ENCODE measurements around the gene TRIM15. TPM values are rescaled to one million over a fixed set of nuclear protein-coding genes. Genes with fewer than 3 reads are reported as not detected.
"Not testable (repeated sequence)": the region's sequence is repeated elsewhere in the genome, so short reads cannot be mapped to it uniquely, and the experiment has no call there.

The TRIM15 gene
- total RNA-seq, 1 donor: not detected

DNA sequence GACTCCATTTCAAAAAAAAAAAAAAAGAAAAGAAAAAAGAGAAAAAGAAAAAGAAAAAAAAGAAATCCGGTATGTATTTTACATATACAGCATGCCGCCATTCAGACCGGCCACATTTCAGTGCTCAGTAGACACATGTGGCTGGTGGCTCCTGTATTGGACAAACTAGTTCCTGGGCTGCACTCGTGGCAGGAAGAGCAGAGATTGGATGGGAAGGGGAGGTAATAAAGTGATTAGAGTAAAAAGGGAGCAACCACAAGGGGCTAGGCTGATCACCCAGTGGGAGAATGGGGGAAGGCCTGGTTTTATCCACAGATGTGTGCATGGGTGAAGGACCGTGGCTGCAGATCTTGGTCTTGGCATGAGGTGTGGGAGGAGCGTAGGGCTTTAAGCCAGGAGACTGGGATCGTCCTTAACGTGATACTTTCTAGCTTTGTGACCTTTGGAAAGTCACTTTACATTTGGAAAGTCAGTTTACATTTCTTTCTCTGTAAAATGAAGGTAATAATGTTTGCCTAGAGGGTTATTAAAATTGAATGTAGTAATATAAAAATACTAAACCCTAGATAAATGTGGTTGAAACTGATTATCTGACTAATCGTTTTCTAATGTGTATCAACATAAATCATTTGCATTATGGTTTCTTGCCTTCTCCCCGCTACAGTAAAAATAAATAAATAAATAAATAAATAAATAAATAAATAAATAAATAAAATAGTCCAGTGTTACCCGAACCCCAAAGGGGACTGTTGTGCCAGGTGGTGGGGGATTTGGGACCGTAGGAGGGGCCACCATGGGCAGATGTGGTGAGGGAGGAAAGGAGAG is 869 bp upstream of the TRIM15 start:
- TF ChIP-seq, protein P1, sequence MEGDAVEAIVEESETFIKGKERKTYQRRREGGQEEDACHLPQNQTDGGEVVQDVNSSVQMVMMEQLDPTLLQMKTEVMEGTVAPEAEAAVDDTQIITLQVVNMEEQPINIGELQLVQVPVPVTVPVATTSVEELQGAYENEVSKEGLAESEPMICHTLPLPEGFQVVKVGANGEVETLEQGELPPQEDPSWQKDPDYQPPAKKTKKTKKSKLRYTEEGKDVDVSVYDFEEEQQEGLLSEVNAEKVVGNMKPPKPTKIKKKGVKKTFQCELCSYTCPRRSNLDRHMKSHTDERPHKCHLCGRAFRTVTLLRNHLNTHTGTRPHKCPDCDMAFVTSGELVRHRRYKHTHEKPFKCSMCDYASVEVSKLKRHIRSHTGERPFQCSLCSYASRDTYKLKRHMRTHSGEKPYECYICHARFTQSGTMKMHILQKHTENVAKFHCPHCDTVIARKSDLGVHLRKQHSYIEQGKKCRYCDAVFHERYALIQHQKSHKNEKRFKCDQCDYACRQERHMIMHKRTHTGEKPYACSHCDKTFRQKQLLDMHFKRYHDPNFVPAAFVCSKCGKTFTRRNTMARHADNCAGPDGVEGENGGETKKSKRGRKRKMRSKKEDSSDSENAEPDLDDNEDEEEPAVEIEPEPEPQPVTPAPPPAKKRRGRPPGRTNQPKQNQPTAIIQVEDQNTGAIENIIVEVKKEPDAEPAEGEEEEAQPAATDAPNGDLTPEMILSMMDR (IDR thresholded peaks at IDR 0.05; ENCODE audit: insufficient read depth, low read depth, low read length): no peak
- no peak overlapping the region for H3K4me3 ChIP-seq (ENCODE audit: low read depth, low read length)
- no peak for DNase-seq (ENCODE audit: low read depth)

DNA sequence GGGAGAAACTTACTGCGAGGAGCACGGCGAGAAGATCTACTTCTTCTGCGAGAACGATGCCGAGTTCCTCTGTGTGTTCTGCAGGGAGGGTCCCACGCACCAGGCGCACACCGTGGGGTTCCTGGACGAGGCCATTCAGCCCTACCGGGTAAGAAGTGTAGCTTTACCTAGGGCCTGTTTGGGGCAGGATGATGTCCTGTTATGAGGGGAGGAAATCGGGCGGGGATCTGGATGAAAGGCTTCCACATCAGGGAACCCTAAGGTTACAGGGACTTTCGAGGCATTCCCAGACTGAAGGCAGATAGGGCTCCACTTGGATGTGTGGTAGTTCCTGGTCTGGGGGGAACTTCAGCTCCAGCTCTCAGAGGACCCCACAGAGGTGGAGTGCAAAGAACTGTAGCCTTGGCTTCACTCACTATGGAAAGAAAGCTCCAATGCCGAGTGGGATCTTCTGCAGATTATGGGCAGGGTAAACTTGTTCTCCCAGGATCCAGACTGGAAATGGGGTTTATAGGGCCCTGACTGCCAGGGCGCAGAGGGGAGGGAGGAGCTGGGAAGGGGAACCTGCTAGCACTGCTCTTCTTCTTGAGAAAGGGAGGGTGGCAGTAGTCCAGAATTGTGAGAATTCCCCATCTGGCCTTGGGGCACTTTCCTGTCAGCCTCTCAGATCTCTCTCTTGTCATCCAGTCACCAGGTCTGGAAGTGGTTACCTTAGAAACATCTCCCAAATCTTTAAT is 740 bp downstream of the TRIM15 start:
- TF ChIP-seq, protein P1 (IDR thresholded peaks at IDR 0.05; ENCODE audit: insufficient read depth, low read depth, low read length): no peak
- no peak for DNase-seq (ENCODE audit: low read depth)
- H3K4me3 ChIP-seq (ENCODE audit: low read depth, low read length): no peak overlapping the region

DNA sequence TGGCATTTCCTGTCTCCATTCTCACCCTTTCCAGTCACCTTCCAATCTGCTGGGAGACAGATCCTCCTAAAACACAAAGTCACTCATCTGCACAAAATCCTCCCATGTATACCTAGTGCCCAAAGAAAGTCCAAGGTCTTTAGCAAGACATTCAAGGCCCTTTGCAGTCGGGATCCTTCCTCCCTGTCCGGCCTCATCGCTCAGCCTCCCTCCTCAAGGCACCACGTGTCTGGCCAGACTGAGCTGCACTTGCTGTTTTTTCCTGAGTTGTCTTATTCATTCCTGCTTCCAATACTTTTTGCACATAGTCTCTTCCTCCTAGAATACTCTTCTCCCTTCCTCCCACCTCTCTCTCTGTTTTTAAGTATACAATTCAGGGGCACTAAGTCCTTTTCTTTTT is 1.4 kb downstream of the TRIM15 start:
- TF ChIP-seq, protein P1 (IDR thresholded peaks at IDR 0.05; ENCODE audit: insufficient read depth, low read depth, low read length): no peak
- DNase-seq (ENCODE audit: low read depth): no peak
- no peak overlapping the region for H3K4me3 ChIP-seq (ENCODE audit: low read depth, low read length)

- not testable (repeated sequence) for DNase-seq (ENCODE audit: low read depth); H3K4me3 ChIP-seq (ENCODE audit: low read depth, low read length)
Measured at GRCh38 chr6:30165238-30165637, 1.9 kb downstream of the TRIM15 start.

DNA sequence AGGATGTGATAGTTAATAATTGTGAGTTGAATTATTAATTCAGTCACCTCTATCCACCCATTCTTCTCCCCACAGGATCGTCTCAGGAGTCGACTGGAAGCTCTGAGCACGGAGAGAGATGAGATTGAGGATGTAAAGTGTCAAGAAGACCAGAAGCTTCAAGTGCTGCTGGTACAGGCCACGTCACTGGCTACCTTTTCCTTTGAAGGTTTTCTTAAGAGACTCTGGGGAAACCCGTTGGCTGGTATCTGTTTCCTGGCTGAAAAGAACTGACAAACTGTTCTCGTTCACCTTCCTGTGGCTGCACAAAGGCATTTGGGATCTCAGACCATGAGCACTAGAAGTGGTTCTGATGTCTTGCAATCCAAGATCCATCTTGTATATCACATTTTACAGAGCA is 3.8 kb downstream of the TRIM15 start:
- no peak for DNase-seq (ENCODE audit: low read depth)
- TF ChIP-seq, protein P1 (IDR thresholded peaks at IDR 0.05; ENCODE audit: insufficient read depth, low read depth, low read length): no peak
- H3K4me3 ChIP-seq (ENCODE audit: low read depth, low read length): no peak overlapping the region

DNA sequence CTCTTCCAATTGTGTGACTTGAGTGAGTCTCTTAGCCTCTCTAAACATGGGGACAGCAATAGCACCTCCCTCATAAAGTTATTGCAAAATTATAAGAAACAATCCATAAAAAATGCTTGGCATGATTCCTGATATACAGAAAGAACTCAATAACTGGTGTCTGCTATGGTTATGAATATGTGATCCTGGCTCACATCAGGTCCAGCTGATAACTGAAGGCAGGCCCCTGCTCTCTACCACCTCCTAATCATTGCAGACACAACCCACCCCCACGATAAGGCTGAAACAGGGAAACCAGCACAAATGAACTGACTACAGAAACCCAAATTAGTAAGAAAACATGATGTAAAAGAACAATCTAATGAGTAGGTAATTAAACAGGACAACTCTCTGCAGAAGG is 5.4 kb downstream of the TRIM15 start:
- DNase-seq (ENCODE audit: low read depth): no peak
- TF ChIP-seq, protein P1 (IDR thresholded peaks at IDR 0.05; ENCODE audit: insufficient read depth, low read depth, low read length): no peak
- no peak overlapping the region for H3K4me3 ChIP-seq (ENCODE audit: low read depth, low read length)

Measured in fibroblast of villous mesenchyme (primary cell).